Measurements from ENCODE around the gene WEE2. TPM values are rescaled to one million over a fixed set of nuclear protein-coding genes. Genes with fewer than 3 reads are reported as not detected.

The WEE2 gene
- total RNA-seq (2014; rRNA removed), result not detected in 2 replicates
- polyA plus RNA-seq (2012), result not detected

GRCh38 chr7:141708351-141708750 lies at the start of gene WEE2:
Gene WEE2 (plus strand): TSS chr7:141708353. CDS start chr7:141708759, 406 bp downstream.
- no peak for DNase-seq (ENCODE audit: low read depth)

GRCh38 chr7:141659501-141659900 lies 48.7 kb upstream of the WEE2 start:
- no peak for DNase-seq (ENCODE audit: low read depth)

GRCh38 chr7:141660259-141660658 lies 47.9 kb upstream of the WEE2 start:
- DNase-seq (ENCODE audit: low read depth), result no peak

GRCh38 chr7:141663081-141663849 lies 44.9 kb upstream of the WEE2 start:
- DNase-seq (ENCODE audit: low read depth), result no peak

- no peak for DNase-seq (ENCODE audit: low read depth)
Observed at GRCh38 chr7:141664450-141664849, 43.7 kb upstream of the WEE2 start.

- DNase-seq (ENCODE audit: low read depth), result no peak
Observed at GRCh38 chr7:141665208-141666035, 42.7 kb upstream of the WEE2 start.

GRCh38 chr7:141666071-141666470 lies 42.1 kb upstream of the WEE2 start:
- DNase-seq (ENCODE audit: low read depth), result no peak

- DNase-seq (ENCODE audit: low read depth), result no peak
Observed at GRCh38 chr7:141668853-141669252, 39.3 kb upstream of the WEE2 start.

- no peak for DNase-seq (ENCODE audit: low read depth)
Observed at GRCh38 chr7:141671705-141672496, 36.3 kb upstream of the WEE2 start.

GRCh38 chr7:141673346-141673745 lies 34.8 kb upstream of the WEE2 start:
- no peak for DNase-seq (ENCODE audit: low read depth)

- no peak for DNase-seq (ENCODE audit: low read depth)
Observed at GRCh38 chr7:141674171-141674671, 33.9 kb upstream of the WEE2 start.

- DNase-seq (ENCODE audit: low read depth), result no peak
Observed at GRCh38 chr7:141674702-141675101, 33.5 kb upstream of the WEE2 start.

GRCh38 chr7:141675436-141676215 lies 32.5 kb upstream of the WEE2 start:
- no peak for DNase-seq (ENCODE audit: low read depth)

GRCh38 chr7:141676618-141677017 lies 31.5 kb upstream of the WEE2 start:
- no peak for DNase-seq (ENCODE audit: low read depth)

- DNase-seq (ENCODE audit: low read depth), result no peak
Observed at GRCh38 chr7:141679014-141679413, 29.1 kb upstream of the WEE2 start.

GRCh38 chr7:141685285-141686023 lies 22.7 kb upstream of the WEE2 start:
- no peak for DNase-seq (ENCODE audit: low read depth)

GRCh38 chr7:141686074-141686473 lies 22.1 kb upstream of the WEE2 start:
- DNase-seq (ENCODE audit: low read depth), result no peak

- DNase-seq (ENCODE audit: low read depth), result no peak
Observed at GRCh38 chr7:141686670-141687069, 21.5 kb upstream of the WEE2 start.

GRCh38 chr7:141688043-141688442 lies 20.1 kb upstream of the WEE2 start:
- DNase-seq (ENCODE audit: low read depth), result no peak
